ENCODE data around the gene PARD3.

DNA sequence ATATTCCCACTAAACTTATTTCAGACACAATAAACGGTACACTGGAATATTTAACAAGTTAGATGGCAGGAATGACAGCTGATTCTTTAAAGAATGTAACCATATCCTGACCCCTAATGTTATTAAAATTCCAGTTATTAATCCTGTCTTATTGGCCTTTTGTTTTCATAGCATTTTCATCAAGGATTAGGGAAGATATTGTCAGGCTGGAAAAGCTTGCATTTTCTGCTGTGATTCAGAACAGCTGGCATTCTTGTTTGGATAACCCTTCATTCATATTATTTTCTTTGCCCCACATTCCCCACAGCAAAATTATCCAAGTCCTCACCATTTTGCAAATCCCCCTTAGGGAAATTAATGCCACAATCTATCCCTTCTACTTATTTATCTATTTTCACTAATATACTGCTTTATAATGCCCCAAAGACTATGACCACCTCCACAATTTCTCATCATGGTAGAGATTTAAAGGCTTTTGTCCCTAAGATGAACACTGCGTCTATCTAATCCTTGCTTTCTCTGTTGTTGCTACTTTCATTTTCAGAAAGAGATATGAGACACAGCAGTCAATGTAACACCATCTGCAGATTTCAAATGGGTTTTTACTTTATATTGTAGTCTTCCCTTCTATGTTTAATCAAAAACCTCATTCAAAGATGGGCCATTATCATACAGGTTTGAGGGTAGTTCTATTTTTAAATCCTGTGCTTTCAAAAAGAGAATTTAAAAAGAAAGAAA lies 475.1 kb downstream of the PARD3 start:
- TF ChIP-seq, protein P1, sequence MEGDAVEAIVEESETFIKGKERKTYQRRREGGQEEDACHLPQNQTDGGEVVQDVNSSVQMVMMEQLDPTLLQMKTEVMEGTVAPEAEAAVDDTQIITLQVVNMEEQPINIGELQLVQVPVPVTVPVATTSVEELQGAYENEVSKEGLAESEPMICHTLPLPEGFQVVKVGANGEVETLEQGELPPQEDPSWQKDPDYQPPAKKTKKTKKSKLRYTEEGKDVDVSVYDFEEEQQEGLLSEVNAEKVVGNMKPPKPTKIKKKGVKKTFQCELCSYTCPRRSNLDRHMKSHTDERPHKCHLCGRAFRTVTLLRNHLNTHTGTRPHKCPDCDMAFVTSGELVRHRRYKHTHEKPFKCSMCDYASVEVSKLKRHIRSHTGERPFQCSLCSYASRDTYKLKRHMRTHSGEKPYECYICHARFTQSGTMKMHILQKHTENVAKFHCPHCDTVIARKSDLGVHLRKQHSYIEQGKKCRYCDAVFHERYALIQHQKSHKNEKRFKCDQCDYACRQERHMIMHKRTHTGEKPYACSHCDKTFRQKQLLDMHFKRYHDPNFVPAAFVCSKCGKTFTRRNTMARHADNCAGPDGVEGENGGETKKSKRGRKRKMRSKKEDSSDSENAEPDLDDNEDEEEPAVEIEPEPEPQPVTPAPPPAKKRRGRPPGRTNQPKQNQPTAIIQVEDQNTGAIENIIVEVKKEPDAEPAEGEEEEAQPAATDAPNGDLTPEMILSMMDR (IDR thresholded peaks at IDR 0.05; ENCODE audit: extremely low read depth in 1 of 2, insufficient read depth in 1 of 2, low read depth in 1 of 2, low read length in 2 of 2) = no peak
- no peak for TF ChIP-seq EZH2 (IDR thresholded peaks at IDR 0.05; ENCODE audit: borderline replicate concordance, low read depth, low read length, severe bottlenecking)
- TF ChIP-seq POLR2A (IDR thresholded peaks at IDR 0.05; ENCODE audit: low read depth, low read length) = no peak
